Neutrophil (primary cell): ENCODE data around the gene ZNF189.

ENCODE experiments used
- H3K27ac ChIP-seq: fragments of 200-600 bp; sonication (generic); 2 replicates; pipeline ENCODE4 v1.5.1; 2016; ENCODE audit warnings: mild to moderate bottlenecking, moderate library complexity
- H3K27me3 ChIP-seq: fragments of 200-600 bp; sonication (generic); 2 replicates; pipeline ENCODE4 v1.6.0; 2016; ENCODE audit warnings: mild to moderate bottlenecking
- H3K36me3 ChIP-seq: fragments of 200-600 bp; sonication (generic); 2 replicates; pipeline ENCODE4 v1.5.1; 2017
- H3K4me1 ChIP-seq, 2 experiments: fragments of 200-600 bp in 1 of 2; sonication (generic) in 1 of 2; 1 replicate in 1 of 2; 2 replicates in 1 of 2; pipeline versions ENCODE4 v1.5.1 to v1.6.1; 2013 to 2016; ENCODE audit warnings: low read depth in 1 of 2, low read length in 1 of 2, mild to moderate bottlenecking in 1 of 2, moderate library complexity in 1 of 2; ENCODE audit not compliant: control insufficient read depth in 1 of 2, insufficient read depth in 1 of 2
- H3K4me3 ChIP-seq, 2 experiments: fragments of 200-600 bp in 1 of 2; sonication (generic) in 1 of 2; 1 replicate in 1 of 2; 2 replicates in 1 of 2; pipeline ENCODE4 v1.5.1; 2013 to 2016; ENCODE audit warnings: low read depth in 1 of 2, low read length in 1 of 2, mild to moderate bottlenecking in 1 of 2, moderate library complexity in 1 of 2
- H3K9me3 ChIP-seq: fragments of 200-600 bp; sonication (generic); 2 replicates; pipeline ENCODE4 v1.5.1; 2016
- TF ChIP-seq, protein P1 (sequence below): fragments of 200-600 bp; sonication (generic); IDR thresholded peaks from 2 replicates; pipeline ENCODE4 v1.5.1; 2016; ENCODE audit warnings: antibody characterized with exemption

The ZNF189 gene

DNA sequence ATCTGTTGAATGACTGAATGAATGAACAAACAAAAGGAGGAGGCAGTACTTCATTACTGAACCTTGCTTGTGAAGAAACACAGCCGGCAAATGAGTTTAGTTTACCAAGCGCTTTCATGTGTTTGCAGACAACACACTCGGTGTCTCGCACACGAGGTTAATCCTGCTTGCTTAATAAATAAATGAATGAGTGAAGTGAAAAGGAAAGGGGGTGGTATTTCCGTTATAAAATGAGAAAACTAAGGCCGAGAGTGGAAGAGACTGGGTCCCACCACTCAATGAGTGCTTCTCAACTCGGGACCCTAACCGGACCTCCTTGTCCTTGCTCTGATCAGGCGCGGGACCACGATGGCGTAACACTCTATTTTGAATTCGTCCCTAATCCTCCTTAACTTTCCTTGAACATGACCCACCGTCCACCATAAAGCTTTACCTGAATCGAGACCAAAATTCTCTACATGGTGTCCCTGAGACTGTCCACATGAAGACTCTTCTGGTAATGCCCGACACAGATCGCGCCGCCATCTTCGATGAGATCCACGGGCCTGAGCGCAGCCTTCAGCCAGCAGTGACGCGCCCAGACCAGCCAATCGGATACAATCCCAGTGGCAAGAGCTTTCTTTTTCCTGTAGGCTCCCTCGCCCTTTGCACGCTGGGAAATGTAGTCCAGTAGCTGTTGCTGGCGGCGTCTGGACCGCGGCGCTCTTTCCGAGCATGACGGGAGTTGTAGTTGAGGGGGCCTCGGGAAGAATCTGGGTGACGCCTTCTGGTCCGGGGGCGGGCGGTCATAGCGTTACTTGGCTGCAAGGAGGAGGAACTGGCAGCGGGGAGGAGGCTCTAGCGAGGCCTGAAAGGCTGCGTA, at the start of gene ZNF189, which contains the start of gene MRPL50:
Gene ZNF189 (plus strand): TSS at position 784 of the 862 bp plus-strand sequence. CDS start 306 bp downstream, outside the sequence.
Gene MRPL50 (minus strand): TSS at position 551 of the 862 bp plus-strand sequence. CDS start 26 bp downstream, at position 525.
- peaks cover 24 to 26% of the 10 kb centered on the region in 2 experiments for H3K4me1 ChIP-seq
- peak within 1 kb of the TSS; percentile 88 for H3K27ac ChIP-seq

DNA sequence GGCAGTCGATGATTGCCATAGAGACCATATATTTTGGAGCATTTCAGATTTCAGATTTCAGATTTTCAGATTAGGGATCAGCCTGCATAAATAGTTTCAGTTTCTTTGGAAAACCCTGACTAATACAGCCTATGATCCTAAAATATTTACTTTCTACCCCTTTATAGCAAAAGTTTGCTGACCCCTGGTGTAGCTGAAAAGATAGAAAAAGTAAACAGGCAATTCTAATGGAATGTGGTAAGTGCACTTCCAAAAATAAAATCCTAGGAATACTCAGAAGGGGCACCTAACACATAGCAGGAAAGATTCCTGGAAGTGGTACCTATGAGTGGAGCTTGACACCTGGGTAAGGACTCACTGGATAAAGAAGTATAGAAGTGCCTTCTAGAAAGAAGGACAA, 48.4 kb upstream of the ZNF189 start:
- H3K4me1 ChIP-seq, result no peaks in the 10 kb centered on the region
- H3K4me3 ChIP-seq, result no peak overlapping the region
- no peaks in the 10 kb centered on the region for H3K9me3 ChIP-seq
- H3K36me3 ChIP-seq, result no peaks in the 10 kb centered on the region
- H3K27me3 ChIP-seq, result no peaks in the 10 kb centered on the region
- TF ChIP-seq, protein P1, sequence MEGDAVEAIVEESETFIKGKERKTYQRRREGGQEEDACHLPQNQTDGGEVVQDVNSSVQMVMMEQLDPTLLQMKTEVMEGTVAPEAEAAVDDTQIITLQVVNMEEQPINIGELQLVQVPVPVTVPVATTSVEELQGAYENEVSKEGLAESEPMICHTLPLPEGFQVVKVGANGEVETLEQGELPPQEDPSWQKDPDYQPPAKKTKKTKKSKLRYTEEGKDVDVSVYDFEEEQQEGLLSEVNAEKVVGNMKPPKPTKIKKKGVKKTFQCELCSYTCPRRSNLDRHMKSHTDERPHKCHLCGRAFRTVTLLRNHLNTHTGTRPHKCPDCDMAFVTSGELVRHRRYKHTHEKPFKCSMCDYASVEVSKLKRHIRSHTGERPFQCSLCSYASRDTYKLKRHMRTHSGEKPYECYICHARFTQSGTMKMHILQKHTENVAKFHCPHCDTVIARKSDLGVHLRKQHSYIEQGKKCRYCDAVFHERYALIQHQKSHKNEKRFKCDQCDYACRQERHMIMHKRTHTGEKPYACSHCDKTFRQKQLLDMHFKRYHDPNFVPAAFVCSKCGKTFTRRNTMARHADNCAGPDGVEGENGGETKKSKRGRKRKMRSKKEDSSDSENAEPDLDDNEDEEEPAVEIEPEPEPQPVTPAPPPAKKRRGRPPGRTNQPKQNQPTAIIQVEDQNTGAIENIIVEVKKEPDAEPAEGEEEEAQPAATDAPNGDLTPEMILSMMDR, result no peak
- H3K27ac ChIP-seq, result no peak overlapping the region

More for the DNA sequence above, at the start of gene ZNF189, which contains the start of gene MRPL50:
- peaks cover 29% of the 10 kb centered on the region for H3K36me3 ChIP-seq
- H3K9me3 ChIP-seq, result no peaks in the 10 kb centered on the region
- H3K27me3 ChIP-seq, result no peaks in the 10 kb centered on the region
- peak within 1 kb of the TSS; percentile 81 to 95 for H3K4me3 ChIP-seq
- TF ChIP-seq, protein P1, result peak; percentile 32

DNA sequence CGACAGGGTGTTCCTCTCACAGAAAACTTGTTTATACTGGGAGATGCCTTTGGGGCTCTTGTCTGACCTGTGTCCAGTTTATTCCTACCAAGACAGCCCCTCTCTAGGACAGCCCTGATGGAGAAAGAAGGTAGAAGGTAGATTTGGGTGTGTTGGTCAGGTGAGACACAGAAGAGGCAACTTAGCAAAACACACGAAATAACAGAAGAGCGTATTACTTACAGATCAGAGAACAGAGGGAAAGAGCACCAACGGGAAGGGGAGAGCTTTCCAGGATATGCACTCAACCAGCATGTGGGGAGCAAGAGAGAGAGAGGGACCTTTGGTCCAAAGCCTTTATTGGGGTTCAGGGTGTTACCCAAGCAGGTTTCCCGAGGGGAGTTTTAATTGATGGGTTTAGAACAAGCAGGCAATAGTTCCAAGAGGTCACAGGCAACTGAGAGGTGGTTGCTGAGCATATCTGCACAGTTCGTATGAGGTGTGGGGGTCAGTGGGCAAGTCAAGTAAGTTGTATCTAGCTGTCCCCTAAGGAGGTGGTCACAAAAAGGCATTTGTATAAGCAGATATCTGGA, 45.7 kb upstream of the ZNF189 start:
- Histone ChIP-seq H3K27ac (no peak overlapping the region), H3K36me3 (no peaks in the 10 kb centered on the region), H3K27me3 (no peaks in the 10 kb centered on the region), H3K9me3 (no peaks in the 10 kb centered on the region), H3K4me1 (no peaks in the 10 kb centered on the region), H3K4me3 (no peak overlapping the region)
- TF ChIP-seq, protein P1, result no peak

DNA sequence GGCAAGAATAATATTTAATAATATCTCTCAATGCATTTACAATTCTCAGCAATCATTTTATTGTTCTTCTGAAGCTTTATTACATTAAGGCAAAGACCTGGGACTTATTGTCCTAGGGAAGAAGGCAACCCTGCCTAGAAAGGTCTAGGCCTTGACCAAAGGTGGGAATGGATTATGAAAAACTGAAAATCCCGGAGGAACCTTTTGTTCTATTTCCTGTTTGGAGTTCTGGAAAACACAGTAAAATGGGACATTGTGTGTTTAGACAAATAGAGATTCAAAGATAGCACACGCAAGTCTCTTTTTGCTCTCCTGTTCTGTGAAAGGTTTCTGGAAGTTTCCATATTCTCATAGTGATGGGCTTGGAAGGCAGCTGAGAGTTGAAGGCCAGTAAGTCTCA, 45.0 kb upstream of the ZNF189 start:
- no peaks in the 10 kb centered on the region for H3K27me3 ChIP-seq
- no peaks in the 10 kb centered on the region for H3K4me1 ChIP-seq
- no peak overlapping the region for H3K27ac ChIP-seq
- TF ChIP-seq, protein P1, result no peak
- no peaks in the 10 kb centered on the region for H3K36me3 ChIP-seq
- H3K9me3 ChIP-seq, result no peaks in the 10 kb centered on the region
- H3K4me3 ChIP-seq, result no peak overlapping the region

DNA sequence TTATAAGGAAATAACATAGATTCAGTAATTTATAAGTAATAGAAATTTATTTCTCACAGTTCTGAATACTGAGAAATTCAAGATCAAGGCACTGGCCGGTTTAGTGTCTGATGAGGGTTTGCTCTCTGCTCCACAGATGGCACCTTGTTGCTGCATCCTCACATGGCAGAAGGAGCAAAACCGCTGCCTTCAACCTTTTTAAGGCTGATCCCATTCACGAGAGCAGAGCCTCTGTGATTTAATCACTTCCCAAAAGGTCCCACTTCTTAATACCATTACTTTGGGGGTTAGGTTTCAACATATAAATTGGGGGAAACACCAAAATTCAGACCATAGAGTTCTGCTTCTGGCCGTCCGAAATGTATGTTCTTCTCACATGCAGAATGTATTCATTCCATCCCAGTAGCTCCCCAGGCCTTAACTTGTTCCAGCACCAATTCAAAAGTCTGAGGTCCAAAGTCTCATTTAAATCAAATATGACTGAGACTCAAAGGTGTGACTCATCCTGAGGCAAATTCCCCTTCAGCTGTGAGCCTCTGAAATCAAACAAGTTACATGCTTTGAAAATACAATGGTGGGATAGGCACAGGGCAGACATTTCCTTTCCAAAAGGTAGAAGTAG, 44.4 kb upstream of the ZNF189 start:
- no peaks in the 10 kb centered on the region for H3K9me3 ChIP-seq
- H3K4me3 ChIP-seq, result no peak overlapping the region
- H3K27me3 ChIP-seq, result no peaks in the 10 kb centered on the region
- H3K4me1 ChIP-seq, result no peaks in the 10 kb centered on the region
- H3K27ac ChIP-seq, result no peak overlapping the region
- TF ChIP-seq, protein P1, result no peak
- H3K36me3 ChIP-seq, result no peaks in the 10 kb centered on the region
